Posterior vena cava (tissue), 2 donors: ENCODE data around the gene KLHL13. TPM values are rescaled to one million over a fixed set of nuclear protein-coding genes. Genes with fewer than 3 reads are reported as not detected.
"Not testable (repeated sequence)": the region's sequence is repeated elsewhere in the genome, so short reads cannot be mapped to it uniquely, and the experiment has no call there.

Experiments used
- DNase-seq: peaks from one replicate; pipeline ENCODE4 v3.0.0-alpha.2; 2020; ENCODE audit warnings: low spot score
- intact Hi-C, 2 donors: fragments of 100-400 bp; cut with DNase I; formaldehyde crosslinking; loops; one replicate each; pipeline versions ENCODE4 v1.14.1 to v1.14.2; 2022 to 2023
- total RNA-seq, 2 donors: library from RNA; stranded (reverse); fragmentation: NEBNext Ultra II Directional; extraction: Animal tissue kit (Norgen Biotek cat#: 25700); gene quantifications; one replicate each; pipeline ENCODE4 v1.2.1, GENCODE V29; 2021
- donor health status: DM: yes; HTN: yes; CAD: no.
- donor health status: DM: yes; HTN: yes; CAD: no.

Gene KLHL13
- total RNA-seq, 2 donors from 2014 or later = 10.3 to 13.0 TPM

- DNase-seq, intact Hi-C loops: not testable (repeated sequence)
These were observed 186.5 kb downstream of the KLHL13 start for GRCh38 chrX:117930116-117930515.

- intact Hi-C loops = loop anchor here in 1 of 2 donors (5.0 kb wide), 1 partner anchor 177 kb away; no protein-coding TSS in a partner anchor
These were observed 196.9 kb downstream of the KLHL13 start for GRCh38 chrX:117919755-117920154.

GRCh38 chrX:117910216-117910615 is 206.4 kb downstream of the KLHL13 start:
- DNase-seq = no peak
- intact Hi-C loops = no loop called here

More at GRCh38 chrX:117919755-117920154, 196.9 kb downstream of the KLHL13 start:
- no peak for DNase-seq

GRCh38 chrX:117898226-117898625 is 218.4 kb downstream of the KLHL13 start:
- DNase-seq = no peak
- intact Hi-C loops = no loop called here

GRCh38 chrX:117895418-117895817 is 221.2 kb downstream of the KLHL13 start:
- intact Hi-C loops = no loop called here
- DNase-seq = no peak

- intact Hi-C loops = no loop called here
- DNase-seq = no peak
These were observed 224.1 kb downstream of the KLHL13 start for GRCh38 chrX:117892469-117892868.

GRCh38 chrX:117871796-117872195 is 244.8 kb downstream of the KLHL13 start:
- DNase-seq = no peak
- intact Hi-C loops = no loop called here

- intact Hi-C loops = no loop called here
- DNase-seq = no peak
These were observed 256.1 kb downstream of the KLHL13 start for GRCh38 chrX:117860517-117860916.

- intact Hi-C loops = no loop called here
- DNase-seq = no peak
These were observed 261.8 kb downstream of the KLHL13 start for GRCh38 chrX:117854806-117855205.

- intact Hi-C loops = no loop called here
- no peak for DNase-seq
These were observed 265.6 kb downstream of the KLHL13 start for GRCh38 chrX:117851025-117851424.

Other genes starting within 250 kb of the KLHL13 start
- gene WDR44, start 229.3 kb upstream of the KLHL13 start, total RNA-seq = 10 to 100 TPM; 16.6 to 19.1 TPM